Ramos (cell line): ENCODE results near the gene EFNB1.

Source experiments
- in situ Hi-C: fragments of 300-500 bp; cut with MboI; formaldehyde crosslinking; loops from one replicate; pipeline ENCODE4 v1.14.3; 2022; ENCODE audit warnings: low sequenced_read_pairs; ENCODE audit not compliant: unreplicated experiment

Gene EFNB1

GRCh38 chrX:68826113-68826980, 2.5 kb upstream of the EFNB1 start:
- in situ Hi-C loops: loop anchor here (10.0 kb wide), 2 partner anchors 388 to 458 kb away; no protein-coding TSS in a partner anchor

GRCh38 chrX:68827256-68827655, 1.6 kb upstream of the EFNB1 start:
- in situ Hi-C loops: loop anchor here (10.0 kb wide), 2 partner anchors 388 to 458 kb away; no protein-coding TSS in a partner anchor

GRCh38 chrX:68827848-68828624, 785 bp upstream of the EFNB1 start:
- in situ Hi-C loops: loop anchor here (10.0 kb wide), 2 partner anchors 387 to 457 kb away; no protein-coding TSS in a partner anchor

- in situ Hi-C loops: loop anchor here (10.0 kb wide), 2 partner anchors 385 to 455 kb away; no protein-coding TSS in a partner anchor
Observed at GRCh38 chrX:68829582-68830418, 979 bp downstream of the EFNB1 start.

GRCh38 chrX:68830419-68831404, 1.9 kb downstream of the EFNB1 start:
- in situ Hi-C loops: no loop called here

GRCh38 chrX:68831405-68832100, 2.7 kb downstream of the EFNB1 start:
- in situ Hi-C loops: no loop called here

GRCh38 chrX:68832101-68832416, 3.2 kb downstream of the EFNB1 start:
- in situ Hi-C loops: no loop called here

- in situ Hi-C loops: no loop called here
Observed at GRCh38 chrX:68832516-68833447, 4.0 kb downstream of the EFNB1 start.

- in situ Hi-C loops: no loop called here
Observed at GRCh38 chrX:68833448-68833805, 4.6 kb downstream of the EFNB1 start.

- in situ Hi-C loops: no loop called here
Observed at GRCh38 chrX:68833855-68834331, 5.1 kb downstream of the EFNB1 start.

GRCh38 chrX:68834371-68835103, 5.7 kb downstream of the EFNB1 start:
- in situ Hi-C loops: no loop called here

- in situ Hi-C loops: no loop called here
Observed at GRCh38 chrX:68835104-68835442, 6.3 kb downstream of the EFNB1 start.

GRCh38 chrX:68835468-68835867, 6.6 kb downstream of the EFNB1 start:
- in situ Hi-C loops: no loop called here

- in situ Hi-C loops: no loop called here
Observed at GRCh38 chrX:68837119-68837518, 8.3 kb downstream of the EFNB1 start.

GRCh38 chrX:68838571-68838910, 9.7 kb downstream of the EFNB1 start:
- in situ Hi-C loops: no loop called here

- in situ Hi-C loops: no loop called here
Observed at GRCh38 chrX:68839771-68840170, 10.9 kb downstream of the EFNB1 start.

GRCh38 chrX:68840256-68840655, 11.4 kb downstream of the EFNB1 start:
- in situ Hi-C loops: no loop called here
